Hematopoietic multipotent progenitor cell treated with erythropoietin and hydrocortisone succinate and interleukin-3 and kit ligand, for 17 days (in vitro differentiated cells): ENCODE results near the gene MEN1.
"Not testable (repeated sequence)": the region's sequence is repeated elsewhere in the genome, so short reads cannot be mapped to it uniquely, and the experiment has no call there.

Source experiments
- DNase-seq: peaks from one replicate; pipeline ENCODE4 v3.0.0-alpha.2; 2015; ENCODE audit warnings: low spot score

MEN1 gene

GRCh38 chr11:64832467-64833197 lies 22.3 kb upstream of the MEN1 start:
- DNase-seq, result no peak

GRCh38 chr11:64831411-64831891 lies 21.1 kb upstream of the MEN1 start:
- DNase-seq, result no peak

DNA sequence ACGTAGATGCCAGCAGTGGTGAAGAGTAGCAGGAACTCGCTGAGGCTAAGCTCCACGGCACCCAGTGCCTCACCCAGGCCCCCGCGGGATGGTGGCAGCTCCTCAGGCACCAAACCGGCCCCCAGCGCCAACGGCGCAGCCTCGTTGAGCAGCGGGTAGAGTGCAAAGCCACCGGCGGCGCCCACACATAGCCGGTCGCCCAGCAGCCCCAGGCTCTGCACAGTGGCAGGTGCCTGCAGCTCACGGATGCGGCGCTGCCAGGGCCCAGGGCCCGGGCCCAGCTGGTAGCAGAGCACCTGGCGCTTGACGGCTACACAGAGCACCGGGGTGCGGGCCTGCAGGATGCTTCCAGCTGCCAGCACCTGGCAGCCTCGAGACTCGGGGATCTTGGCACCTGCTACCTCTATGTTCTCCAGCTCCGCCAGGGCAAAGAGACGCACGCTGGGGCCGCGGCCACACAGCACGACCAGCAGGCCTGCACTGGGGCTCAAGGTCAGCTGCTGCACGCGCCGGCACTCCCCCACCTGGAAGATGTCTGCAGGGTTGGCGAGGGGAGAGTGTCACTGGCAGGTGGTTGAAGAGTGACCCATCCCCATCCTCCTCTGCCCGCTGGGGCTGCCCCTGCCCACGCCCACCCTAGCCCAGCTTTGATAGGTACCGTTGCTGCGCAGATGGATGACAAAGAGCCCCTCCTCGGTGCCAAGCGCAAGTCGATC lies 19.3 kb upstream of the MEN1 start:
- no peak for DNase-seq

- no peak for DNase-seq
Observed at GRCh38 chr11:64827451-64827839, 17.1 kb upstream of the MEN1 start.

DNA sequence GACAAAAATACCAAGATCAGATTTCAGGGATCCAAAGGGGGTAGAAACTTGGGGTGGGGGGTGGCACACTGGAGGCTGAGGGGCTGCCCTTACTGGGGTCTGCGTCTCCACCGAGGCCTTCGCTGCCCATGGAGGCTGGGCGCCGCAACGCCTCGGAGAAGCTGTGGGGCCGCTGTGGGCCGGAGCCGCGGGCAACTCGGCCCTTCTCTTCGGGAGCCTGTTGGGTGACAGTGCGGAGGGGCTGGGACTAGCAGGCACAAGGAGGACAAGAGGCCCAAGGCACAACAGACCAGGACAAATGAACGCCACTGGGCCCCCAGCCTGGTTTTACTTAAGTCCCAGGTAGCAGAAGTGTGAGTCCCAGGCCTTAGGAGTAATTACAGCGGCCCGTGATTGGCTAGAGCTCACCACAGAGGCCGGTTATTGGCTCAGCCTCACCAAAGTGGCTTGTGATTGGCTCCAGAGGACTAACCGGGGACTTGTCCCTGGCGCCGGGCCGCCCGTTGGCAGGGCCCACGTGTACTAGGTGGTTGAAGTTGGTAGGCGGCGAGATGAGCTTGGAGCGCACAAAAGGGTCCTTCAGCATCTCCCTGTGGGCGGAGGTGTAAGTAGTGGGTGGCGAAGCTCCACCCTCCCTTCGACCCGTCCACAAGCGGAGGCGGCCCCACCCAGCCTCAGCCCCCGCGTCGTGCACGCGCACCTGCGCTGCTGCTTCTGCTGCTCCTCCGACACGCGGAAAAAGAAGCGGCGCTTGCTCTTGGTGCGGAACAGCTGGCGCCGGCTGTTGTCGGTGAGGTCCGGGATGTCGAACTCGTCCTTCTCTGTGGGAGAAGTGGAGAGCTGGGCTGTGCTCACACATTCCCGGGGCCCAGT lies 16.5 kb upstream of the MEN1 start:
- no peak for DNase-seq

- DNase-seq, result no peak
Observed at GRCh38 chr11:64826062-64826461, 15.7 kb upstream of the MEN1 start.

DNA sequence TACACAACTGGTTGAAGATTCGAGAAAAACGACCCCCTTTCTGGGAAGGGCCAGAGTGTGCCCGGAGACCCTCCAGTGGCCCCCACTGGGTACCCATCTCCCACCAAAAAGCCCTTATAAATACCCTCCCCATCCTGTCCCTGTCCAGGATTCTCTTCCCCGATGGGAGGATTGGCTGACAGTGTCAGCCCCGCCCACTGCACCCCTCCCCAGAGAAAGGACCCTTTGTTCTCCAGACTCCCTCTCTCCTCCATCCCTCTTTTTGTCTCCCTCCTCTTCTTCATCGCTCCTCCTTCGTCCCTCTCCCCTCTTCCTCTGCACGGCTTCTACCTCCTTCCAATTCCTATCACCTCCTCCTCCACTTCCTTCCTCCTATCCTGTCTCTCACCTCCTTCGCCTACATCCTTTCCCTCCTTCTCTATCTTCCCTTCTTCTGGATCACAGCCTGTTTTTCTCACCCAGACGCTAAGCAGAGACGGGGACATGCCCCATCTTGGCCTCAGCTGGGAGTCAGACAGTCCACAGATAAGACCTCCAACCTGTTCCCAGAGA lies 13.3 kb upstream of the MEN1 start:
- no peak for DNase-seq

GRCh38 chr11:64817476-64817875 lies 7.1 kb upstream of the MEN1 start:
- DNase-seq, result no peak

DNA sequence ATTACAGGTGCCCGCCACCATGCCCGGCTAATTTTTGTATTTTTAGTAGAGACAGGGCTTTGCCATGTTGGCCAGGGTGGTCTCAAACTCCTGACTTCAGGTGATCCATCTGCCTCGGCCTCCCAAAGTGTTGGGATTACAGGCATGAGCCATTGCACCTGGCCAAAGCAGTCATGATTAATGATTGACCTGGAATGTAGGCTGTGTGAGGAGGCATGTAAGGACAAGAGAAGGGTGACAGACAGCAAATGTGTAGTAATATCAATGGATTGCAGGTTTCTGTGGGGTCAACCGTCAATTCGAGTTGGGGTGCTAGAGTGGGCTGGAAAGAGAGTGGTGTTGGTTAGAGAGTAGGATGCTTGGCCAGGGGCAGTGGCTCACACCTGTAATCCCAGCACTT lies 5.1 kb upstream of the MEN1 start:
- DNase-seq, result not testable (repeated sequence)

DNA sequence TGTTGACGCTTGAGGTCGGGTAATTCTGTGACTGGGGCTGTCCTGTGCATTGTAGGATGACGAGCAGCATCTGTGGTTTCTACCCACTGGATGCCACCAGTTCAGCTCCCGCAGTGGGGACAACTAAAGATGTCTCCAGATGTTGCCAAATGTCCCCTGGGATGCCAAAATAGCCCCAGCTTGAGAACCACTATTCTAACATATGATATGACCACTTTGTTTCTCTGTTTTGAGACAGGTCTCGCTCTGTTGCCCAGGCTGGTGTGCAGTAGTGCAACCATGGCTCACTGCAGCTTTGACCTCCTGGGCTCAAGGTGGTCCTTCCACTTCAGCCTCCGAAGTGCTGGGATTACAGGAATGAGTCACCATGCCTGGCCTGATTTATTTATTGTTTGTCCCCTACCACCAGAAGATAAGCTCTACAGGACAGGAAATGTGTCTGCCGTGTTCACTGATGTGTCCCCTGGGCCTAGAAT lies 4.4 kb upstream of the MEN1 start:
- DNase-seq, result no peak

DNA sequence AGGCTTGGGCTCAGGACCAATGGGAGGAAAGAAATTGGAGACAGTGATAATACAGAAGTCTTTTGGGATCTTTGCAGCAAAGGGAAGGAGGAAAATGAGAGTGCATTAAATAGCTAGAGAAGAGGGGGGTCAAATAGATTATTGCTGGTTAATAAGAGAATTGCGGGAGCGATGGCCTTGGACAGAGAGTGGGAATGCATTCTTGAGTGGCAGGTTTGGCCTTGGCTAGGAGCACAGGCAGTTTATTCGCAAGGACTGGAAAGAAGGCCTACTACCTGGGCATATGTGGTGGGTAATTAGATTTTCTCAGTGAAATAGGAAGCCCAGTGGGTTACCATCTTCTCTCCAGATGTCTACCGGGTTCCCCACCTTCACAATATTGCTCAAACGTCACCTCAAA lies 3.5 kb upstream of the MEN1 start:
- no peak for DNase-seq

DNA sequence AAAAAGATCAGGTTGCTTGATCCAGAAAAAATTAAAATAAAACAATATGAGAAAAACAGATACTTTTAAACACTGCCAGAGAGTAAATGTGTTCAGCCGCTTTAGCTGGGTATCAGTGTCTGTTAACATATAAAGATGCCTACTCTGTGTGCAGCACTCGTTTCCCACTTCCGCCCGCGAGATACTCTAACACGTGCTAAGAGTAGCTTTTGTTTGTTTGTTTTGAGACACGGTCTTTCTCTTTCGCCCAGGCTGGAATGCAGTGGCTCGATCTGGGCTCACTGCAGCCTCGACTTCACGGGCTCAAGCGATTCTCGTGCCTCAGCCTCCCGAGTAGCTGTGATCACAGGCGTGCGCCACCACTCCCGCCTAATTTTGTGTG lies 531 bp upstream of the MEN1 start:
- DNase-seq, result no peak

DNA sequence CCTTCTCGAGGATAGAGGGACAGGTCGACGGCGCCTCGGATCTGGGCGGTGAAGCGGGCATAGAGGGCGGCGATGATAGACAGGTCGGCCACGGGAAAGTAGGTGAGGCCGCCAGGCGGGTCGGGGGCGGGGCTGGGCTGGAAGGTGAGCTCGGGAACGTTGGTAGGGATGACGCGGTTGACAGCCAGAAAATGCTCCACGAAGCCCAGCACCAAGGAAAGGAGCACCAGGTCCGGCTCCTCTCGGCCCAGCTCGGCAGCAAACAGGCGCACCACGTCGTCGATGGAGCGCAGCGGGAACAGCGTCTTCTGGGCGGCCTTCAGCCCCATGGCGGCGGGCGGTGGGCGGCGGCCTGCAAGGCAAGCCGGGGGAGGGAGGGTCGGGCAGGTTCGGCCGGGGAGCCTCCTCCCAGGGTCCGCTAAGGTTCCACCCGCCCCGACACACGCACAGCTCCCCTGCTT lies 540 bp downstream of the MEN1 start:
- DNase-seq, result no peak

DNA sequence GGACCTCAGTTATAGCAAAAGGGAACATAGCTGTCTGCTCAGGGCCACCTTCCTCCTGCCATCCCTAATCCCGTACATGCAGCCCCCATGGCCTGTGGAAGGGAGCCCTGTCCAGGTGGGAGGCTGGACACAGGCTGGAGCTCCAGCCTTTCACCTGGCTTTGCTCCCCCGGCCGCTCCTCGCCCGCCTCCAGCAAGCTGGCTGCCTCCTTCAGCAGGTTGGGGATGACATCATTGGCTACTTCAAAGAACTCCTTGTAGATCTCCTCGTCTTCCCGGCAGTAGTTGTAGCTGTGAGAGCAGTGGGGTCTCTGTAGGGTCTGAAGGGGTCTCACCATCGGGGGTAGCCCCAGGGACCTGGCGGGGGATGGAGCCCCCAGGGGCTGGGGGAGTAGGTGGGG lies 4.9 kb downstream of the MEN1 start:
- DNase-seq, result no peak

DNA sequence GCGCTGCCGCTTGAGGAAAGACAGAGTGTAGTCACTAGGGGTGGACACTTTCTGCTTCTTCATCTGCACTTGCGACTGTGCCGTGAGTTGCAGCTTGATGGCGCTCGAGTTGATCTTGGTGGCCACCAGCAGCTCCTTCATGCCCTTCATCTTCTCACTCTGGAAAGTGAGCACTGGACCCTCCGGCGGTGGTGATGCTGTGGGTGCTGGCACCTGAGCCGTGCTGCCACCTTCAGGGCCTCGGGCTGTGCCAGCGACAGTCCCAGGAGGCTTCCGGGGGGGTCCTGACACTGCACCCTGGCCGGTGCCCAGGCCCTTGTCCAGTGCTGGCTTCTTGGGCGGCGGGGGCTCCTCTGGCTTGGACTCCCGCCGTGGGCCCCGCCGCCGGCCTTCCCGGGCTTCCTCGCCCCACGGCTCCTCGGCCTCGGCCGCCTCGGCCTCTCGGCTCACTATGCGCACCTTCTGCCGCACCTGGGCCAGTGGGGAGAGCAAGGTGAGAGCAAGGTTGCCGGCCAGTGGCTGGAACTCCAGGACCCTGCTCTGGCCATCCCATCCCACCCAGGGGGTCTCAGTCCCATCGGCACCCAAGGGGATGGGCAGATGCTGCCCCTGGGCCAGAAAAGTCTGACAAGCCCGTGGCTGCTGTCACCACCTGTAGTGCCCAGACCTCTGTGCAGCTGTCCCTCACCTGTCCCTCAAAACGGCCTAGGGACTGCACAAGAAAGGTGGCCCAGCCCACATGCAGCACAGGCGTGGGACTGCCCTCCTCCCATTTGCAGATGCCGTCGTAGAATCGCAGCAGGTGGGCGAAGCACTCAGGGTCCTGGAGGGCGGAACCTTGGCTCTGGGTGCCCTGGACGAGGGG lies 5.8 kb downstream of the MEN1 start:
- no peak for DNase-seq

GRCh38 chr11:64803846-64804345 lies 6.5 kb downstream of the MEN1 start:
- DNase-seq, result no peak

DNA sequence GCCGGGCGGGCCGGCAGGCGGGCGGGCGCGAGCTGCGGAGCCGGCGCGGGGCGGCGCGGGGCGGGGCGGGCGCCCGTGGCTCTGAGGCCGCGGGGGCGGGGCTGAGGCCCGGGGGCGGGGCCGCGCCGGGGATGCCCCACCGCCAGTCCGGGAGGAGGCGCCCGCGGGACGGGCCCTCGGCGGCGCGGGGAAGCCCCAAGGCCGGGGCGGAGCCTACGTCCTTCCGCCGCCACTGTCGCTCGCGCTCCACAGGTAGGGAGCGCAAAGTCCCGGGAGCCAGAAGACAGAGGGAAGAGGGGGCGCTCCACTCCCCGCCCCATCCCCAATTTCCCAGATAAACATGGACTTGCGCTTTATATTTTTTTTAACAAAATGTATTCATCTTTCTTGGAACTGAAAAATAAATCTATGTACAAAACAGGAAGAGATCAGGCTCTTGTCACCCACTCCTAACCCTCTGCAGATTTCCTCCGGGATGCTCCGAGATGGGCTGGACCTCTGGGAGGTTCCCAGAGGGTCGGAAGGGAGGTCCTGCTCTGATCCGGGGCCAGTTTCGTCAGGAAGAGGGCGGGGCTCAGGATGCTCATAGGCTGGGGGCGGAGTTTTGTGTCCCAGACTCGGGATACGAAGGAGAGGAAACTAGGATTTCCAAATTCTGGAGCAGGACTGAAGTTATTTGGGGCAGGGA lies 7.0 kb downstream of the MEN1 start, which contains the start of gene MAP4K2:
MAP4K2 (minus strand) TSS at position 57 of the 688 bp plus-strand sequence. CDS start 65 bp downstream, outside the sequence.
- peak; percentile 94 for DNase-seq

DNA sequence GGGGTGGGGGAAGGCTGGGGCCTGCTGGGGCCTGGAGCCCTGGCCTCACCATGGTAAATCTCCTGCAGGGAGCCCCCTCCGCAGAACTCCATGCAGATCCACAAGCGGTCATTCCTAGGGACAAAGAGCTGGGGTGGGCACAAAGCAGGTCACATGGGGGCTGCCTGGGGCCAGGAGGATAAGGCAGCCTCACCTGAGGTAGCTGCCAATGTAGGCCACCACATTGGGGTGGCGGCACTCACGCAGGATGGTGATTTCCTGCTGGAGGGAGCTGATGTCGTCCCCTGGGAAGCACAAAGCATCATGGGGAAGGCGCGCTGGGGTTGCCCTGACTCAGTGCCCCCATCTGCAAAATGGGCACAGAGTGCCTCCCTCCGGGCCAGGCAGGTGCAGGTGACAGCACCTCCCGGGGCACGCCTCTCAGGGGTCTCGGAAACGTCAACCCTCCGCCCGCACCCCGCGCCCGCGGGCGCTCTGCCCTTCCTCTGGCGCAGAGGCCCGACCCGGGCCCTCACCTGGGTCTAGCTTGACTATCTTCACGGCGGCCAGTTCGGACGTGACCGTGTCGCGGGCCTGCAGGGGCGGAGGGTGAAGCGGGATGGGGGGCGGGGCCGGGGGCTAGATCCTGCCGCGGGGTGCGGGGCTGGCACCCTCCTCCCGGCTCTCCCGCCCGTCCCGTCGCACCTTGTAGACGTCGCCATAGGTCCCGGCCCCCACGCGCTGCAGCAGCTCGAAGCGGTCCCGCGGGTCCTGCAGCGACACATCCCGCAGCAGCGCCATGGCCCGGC lies 7.8 kb downstream of the MEN1 start:
- DNase-seq, result no peak
